ENCODE results near the gene ABCB11. TPM values are rescaled to one million over a fixed set of nuclear protein-coding genes. Genes with fewer than 3 reads are reported as not detected.

Gene ABCB11
- total and polyA plus RNA-seq, 10 of the 15 experiments (the other 5 are each of a cell fraction or from before 2014, with no cell fraction given): not detected

DNA sequence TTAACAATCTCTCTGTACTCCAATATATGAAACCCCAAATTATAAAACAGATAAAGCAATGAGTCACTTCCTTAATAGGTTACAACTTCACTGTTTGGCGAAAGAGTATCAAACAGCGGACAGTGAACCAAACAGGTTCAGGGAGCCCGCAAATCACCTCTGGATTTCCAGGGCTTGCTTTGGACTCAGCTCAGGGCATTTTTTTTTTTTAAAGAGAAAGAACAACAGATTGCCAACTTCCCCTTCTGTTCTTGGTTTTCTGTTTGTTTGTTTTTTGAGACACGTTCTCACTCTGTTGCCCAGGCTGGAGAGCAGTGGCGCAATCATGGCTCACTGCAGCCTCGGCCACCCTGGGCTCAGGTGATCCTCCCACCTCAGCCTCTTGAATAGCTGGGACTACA, 52.7 kb downstream of the ABCB11 start:
- no peak overlapping the region for H2AFZ ChIP-seq (ENCODE audit: control insufficient read depth, low read depth, low read length)
- H4K20me1 ChIP-seq (ENCODE audit: control insufficient read depth, insufficient read depth): no peaks in the 10 kb centered on the region
- in situ Hi-C loops (cut with MboI) (no loop called here), intact Hi-C loops (cut with micrococcal nuclease; ENCODE audit: unreplicated experiment) (no loop called here)
- ChIA-PET CTCF (no interaction called here), RAD21 (ENCODE audit: unreplicated experiment) (no interaction called here), SMC1A (ENCODE audit: uncharacterized antibody, unreplicated experiment) (no interaction called here), POLR2A (no interaction called here)
- WGBS (ENCODE audit: insufficient coverage, insufficient replicate concordance, low lambda C conversion rate, missing lambda C conversion rate): 73% methylated on average over 6 of the region's 6 CpGs
- no peak overlapping the region for H3K27ac ChIP-seq (ENCODE audit: control insufficient read depth, insufficient read depth)
- BruUV-seq (replicated peaks): no TSS peak
- H3K4me1 ChIP-seq (ENCODE audit: control insufficient read depth, insufficient read depth, low read length): no peaks in the 10 kb centered on the region
- H3K9ac ChIP-seq (ENCODE audit: control insufficient read depth, insufficient read depth, low read length): no peak overlapping the region
- no peaks in the 10 kb centered on the region for H3K27me3 ChIP-seq (replicated peaks in 1 of 2; ENCODE audit: control insufficient read depth in 2 of 2, insufficient read depth in 2 of 2, low read length in 1 of 2)
- H3K36me3 ChIP-seq (ENCODE audit: control insufficient read depth in 2 of 2, insufficient read depth in 2 of 2, low read length in 1 of 2): no peaks in the 10 kb centered on the region
- DNase-seq (ENCODE audit: low read depth, low spot score): no peak
- no peak overlapping the region for H3K4me3 ChIP-seq
- TF ChIP-seq, protein P1, sequence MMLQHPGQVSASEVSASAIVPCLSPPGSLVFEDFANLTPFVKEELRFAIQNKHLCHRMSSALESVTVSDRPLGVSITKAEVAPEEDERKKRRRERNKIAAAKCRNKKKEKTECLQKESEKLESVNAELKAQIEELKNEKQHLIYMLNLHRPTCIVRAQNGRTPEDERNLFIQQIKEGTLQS (IDR thresholded peaks at IDR 0.05; ENCODE audit: borderline replicate concordance, extremely low read depth, low read depth, low read length): no peak
- TF ChIP-seq SMAD1 (IDR thresholded peaks at IDR 0.05; ENCODE audit: low read depth, partially characterized antibody) (no peak), RUNX3 (IDR thresholded peaks at IDR 0.05; ENCODE audit: low read length) (no peak), KDM1A (IDR thresholded peaks at IDR 0.05; ENCODE audit: borderline replicate concordance) (no peak), WRNIP1 (IDR thresholded peaks at IDR 0.05; ENCODE audit: borderline replicate concordance, low read depth, low read length) (no peak), CBX5 (IDR thresholded peaks at IDR 0.05; ENCODE audit: low read depth) (no peak), GATAD2B (conservative IDR thresholded peaks at IDR 0.05; ENCODE audit: low read depth) (no peak), ATF7 (IDR thresholded peaks at IDR 0.05; ENCODE audit: low read depth) (no peak), DPF2 (IDR thresholded peaks at IDR 0.05) (no peak), NRF1 (conservative IDR thresholded peaks at IDR 0.05; ENCODE audit: low read depth, low read length) (no peak), CBFB (IDR thresholded peaks at IDR 0.05; ENCODE audit: low read depth) (no peak), CEBPB (IDR thresholded peaks at IDR 0.05; ENCODE audit: borderline replicate concordance in 1 of 2, low read depth in 2 of 2, low read length in 2 of 2) (no peak), BHLHE40 (IDR thresholded peaks at IDR 0.05; ENCODE audit: borderline replicate concordance in 1 of 2, low read depth in 2 of 2, low read length in 1 of 2) (no peak), MYC (IDR thresholded peaks at IDR 0.05; ENCODE audit: insufficient read depth, insufficient read length, insufficient replicate concordance, low read length, severe bottlenecking) (no peak), NR2F1 (conservative IDR thresholded peaks at IDR 0.05) (no peak)
- TF ChIP-seq, protein P2, sequence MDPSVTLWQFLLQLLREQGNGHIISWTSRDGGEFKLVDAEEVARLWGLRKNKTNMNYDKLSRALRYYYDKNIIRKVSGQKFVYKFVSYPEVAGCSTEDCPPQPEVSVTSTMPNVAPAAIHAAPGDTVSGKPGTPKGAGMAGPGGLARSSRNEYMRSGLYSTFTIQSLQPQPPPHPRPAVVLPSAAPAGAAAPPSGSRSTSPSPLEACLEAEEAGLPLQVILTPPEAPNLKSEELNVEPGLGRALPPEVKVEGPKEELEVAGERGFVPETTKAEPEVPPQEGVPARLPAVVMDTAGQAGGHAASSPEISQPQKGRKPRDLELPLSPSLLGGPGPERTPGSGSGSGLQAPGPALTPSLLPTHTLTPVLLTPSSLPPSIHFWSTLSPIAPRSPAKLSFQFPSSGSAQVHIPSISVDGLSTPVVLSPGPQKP (IDR thresholded peaks at IDR 0.05; ENCODE audit: low read depth, low read length): no peak
- TF ChIP-seq, protein P3, sequence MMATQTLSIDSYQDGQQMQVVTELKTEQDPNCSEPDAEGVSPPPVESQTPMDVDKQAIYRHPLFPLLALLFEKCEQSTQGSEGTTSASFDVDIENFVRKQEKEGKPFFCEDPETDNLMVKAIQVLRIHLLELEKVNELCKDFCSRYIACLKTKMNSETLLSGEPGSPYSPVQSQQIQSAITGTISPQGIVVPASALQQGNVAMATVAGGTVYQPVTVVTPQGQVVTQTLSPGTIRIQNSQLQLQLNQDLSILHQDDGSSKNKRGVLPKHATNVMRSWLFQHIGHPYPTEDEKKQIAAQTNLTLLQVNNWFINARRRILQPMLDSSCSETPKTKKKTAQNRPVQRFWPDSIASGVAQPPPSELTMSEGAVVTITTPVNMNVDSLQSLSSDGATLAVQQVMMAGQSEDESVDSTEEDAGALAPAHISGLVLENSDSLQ (IDR thresholded peaks at IDR 0.05): no peak
- TF ChIP-seq, protein P4, sequence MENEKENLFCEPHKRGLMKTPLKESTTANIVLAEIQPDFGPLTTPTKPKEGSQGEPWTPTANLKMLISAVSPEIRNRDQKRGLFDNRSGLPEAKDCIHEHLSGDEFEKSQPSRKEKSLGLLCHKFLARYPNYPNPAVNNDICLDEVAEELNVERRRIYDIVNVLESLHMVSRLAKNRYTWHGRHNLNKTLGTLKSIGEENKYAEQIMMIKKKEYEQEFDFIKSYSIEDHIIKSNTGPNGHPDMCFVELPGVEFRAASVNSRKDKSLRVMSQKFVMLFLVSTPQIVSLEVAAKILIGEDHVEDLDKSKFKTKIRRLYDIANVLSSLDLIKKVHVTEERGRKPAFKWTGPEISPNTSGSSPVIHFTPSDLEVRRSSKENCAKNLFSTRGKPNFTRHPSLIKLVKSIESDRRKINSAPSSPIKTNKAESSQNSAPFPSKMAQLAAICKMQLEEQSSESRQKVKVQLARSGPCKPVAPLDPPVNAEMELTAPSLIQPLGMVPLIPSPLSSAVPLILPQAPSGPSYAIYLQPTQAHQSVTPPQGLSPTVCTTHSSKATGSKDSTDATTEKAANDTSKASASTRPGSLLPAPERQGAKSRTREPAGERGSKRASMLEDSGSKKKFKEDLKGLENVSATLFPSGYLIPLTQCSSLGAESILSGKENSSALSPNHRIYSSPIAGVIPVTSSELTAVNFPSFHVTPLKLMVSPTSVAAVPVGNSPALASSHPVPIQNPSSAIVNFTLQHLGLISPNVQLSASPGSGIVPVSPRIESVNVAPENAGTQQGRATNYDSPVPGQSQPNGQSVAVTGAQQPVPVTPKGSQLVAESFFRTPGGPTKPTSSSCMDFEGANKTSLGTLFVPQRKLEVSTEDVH (IDR thresholded peaks at IDR 0.05; ENCODE audit: low read depth, partially characterized antibody): no peak
- no peaks in the 10 kb centered on the region for H3K79me2 ChIP-seq (ENCODE audit: control insufficient read depth, insufficient read depth, low read length)
- H3K9me3 ChIP-seq (replicated peaks; ENCODE audit: control insufficient read depth, insufficient read depth, low read length): no peaks in the 10 kb centered on the region
- no peak overlapping the region for H3K4me2 ChIP-seq (ENCODE audit: control insufficient read depth, insufficient read depth)
- no peak for FAIRE-seq
- no peak for ATAC-seq

All from GM12878 (cell line).